Measurements from ENCODE around the gene PLTP.

The PLTP gene

GRCh38 chr20:45898285-45898684, 13.7 kb downstream of the PLTP start:
- DNase-seq (ENCODE audit: low read depth in 2 of 2), result no peak

GRCh38 chr20:45897692-45898091, 14.3 kb downstream of the PLTP start:
- no peak for DNase-seq (ENCODE audit: low read depth in 2 of 2)

- no peak for DNase-seq (ENCODE audit: low read depth in 2 of 2)
Measured at GRCh38 chr20:45897289-45897688, 14.7 kb downstream of the PLTP start.

- DNase-seq (ENCODE audit: low read depth in 2 of 2), result no peak
Measured at GRCh38 chr20:45896641-45897161, 15.3 kb downstream of the PLTP start.

- no peak for DNase-seq (ENCODE audit: low read depth in 2 of 2)
Measured at GRCh38 chr20:45894797-45895196, 17.2 kb downstream of the PLTP start.

- DNase-seq (ENCODE audit: low read depth in 2 of 2), result no peak
Measured at GRCh38 chr20:45893831-45894230, 18.1 kb downstream of the PLTP start.

GRCh38 chr20:45892828-45893500, 19.0 kb downstream of the PLTP start:
- no peak for DNase-seq (ENCODE audit: low read depth in 2 of 2)

- no peak for DNase-seq (ENCODE audit: low read depth in 2 of 2)
Measured at GRCh38 chr20:45892049-45892825, 19.7 kb downstream of the PLTP start.

- DNase-seq (ENCODE audit: low read depth in 2 of 2), result peak; percentile 63 to 73
Measured at GRCh38 chr20:45890985-45891983, 20.7 kb downstream of the PLTP start, which contains the start of the genes CTSA and NEURL2. CTSA (plus strand) TSS chr20:45891335; CDS start chr20:45891569, 234 bp downstream. NEURL2 (minus strand) TSS chr20:45891208; CDS start chr20:45890991, 217 bp downstream.

- DNase-seq (ENCODE audit: low read depth in 2 of 2), result no peak
Measured at GRCh38 chr20:45890077-45890984, 21.6 kb downstream of the PLTP start.

GRCh38 chr20:45888681-45889080, 23.3 kb downstream of the PLTP start:
- DNase-seq (ENCODE audit: low read depth in 2 of 2), result no peak

GRCh38 chr20:45887346-45887715, 24.6 kb downstream of the PLTP start, which contains the start of gene SPATA25:
SPATA25 (minus strand) TSS chr20:45887622; CDS start chr20:45887590, 32 bp downstream.
- DNase-seq (ENCODE audit: low read depth in 2 of 2), result no peak

GRCh38 chr20:45886590-45887345, 25.2 kb downstream of the PLTP start:
- DNase-seq (ENCODE audit: low read depth in 2 of 2), result no peak

GRCh38 chr20:45883100-45883469, 28.9 kb downstream of the PLTP start:
- DNase-seq (ENCODE audit: low read depth in 2 of 2), result no peak

GRCh38 chr20:45882469-45883099, 29.4 kb downstream of the PLTP start:
- DNase-seq (ENCODE audit: low read depth in 2 of 2), result no peak

- peak; percentile 97 to 98 for DNase-seq (ENCODE audit: low read depth in 2 of 2)
Measured at GRCh38 chr20:45880988-45881788, 30.8 kb downstream of the PLTP start, which contains the start of gene ZSWIM1. ZSWIM1 (plus strand) TSS chr20:45881227; CDS start chr20:45882593, 1,366 bp downstream.

GRCh38 chr20:45878076-45878761, 33.7 kb downstream of the PLTP start:
- DNase-seq (ENCODE audit: low read depth in 2 of 2), result no peak

- DNase-seq (ENCODE audit: low read depth in 2 of 2), result no peak
Measured at GRCh38 chr20:45874576-45874975, 37.4 kb downstream of the PLTP start.

Measured in stimulated activated CD4-positive, alpha-beta T cell treated with anti-CD3 and anti-CD28 coated beads, Interleukin-1b, Interleukin-23, amount 100 ng/mL, for 1 hour (primary cell).